IMR-90 (cell line): Measurements from ENCODE around the gene LIMS1.

Experiments
- CTCF ChIP-seq: conservative IDR thresholded peaks from 2 replicates; pipeline ENCODE4 v1.5.1; 2012; ENCODE audit warnings: mild to moderate bottlenecking, low read depth, low read length, improper control_type of control experiment
- FOS ChIP-seq: fragments of 150-350 bp; IDR thresholded peaks from 2 replicates; pipeline ENCODE4 v1.6.1; 2016; ENCODE audit warnings: low read depth, low read length
- POLR2A ChIP-seq: IDR thresholded peaks from 2 replicates; pipeline ENCODE4 v1.6.1; 2012; ENCODE audit warnings: mild to moderate bottlenecking, low read depth, low read length
- RAD21 ChIP-seq: IDR thresholded peaks from 2 replicates; pipeline ENCODE4 v1.6.1; 2012; ENCODE audit warnings: low read length, improper control_type of control experiment
- RFX5 ChIP-seq: IDR thresholded peaks from 2 replicates; pipeline ENCODE4 v1.8.0; 2012; ENCODE audit warnings: low read depth, mild to moderate bottlenecking, low read length, moderate library complexity
- SMC3 ChIP-seq: fragments of 150-350 bp; IDR thresholded peaks from 2 replicates; pipeline ENCODE4 v1.6.1; 2016; ENCODE audit warnings: low read depth, mild to moderate bottlenecking, antibody characterized with exemption, low read length, moderate library complexity
- TF ChIP-seq, protein P1 (sequence below): fragments of 150-350 bp; IDR thresholded peaks from 2 replicates; pipeline ENCODE4 v1.6.1; 2017; ENCODE audit warnings: mild to moderate bottlenecking, antibody characterized with exemption, low read length, low read depth

DNA sequence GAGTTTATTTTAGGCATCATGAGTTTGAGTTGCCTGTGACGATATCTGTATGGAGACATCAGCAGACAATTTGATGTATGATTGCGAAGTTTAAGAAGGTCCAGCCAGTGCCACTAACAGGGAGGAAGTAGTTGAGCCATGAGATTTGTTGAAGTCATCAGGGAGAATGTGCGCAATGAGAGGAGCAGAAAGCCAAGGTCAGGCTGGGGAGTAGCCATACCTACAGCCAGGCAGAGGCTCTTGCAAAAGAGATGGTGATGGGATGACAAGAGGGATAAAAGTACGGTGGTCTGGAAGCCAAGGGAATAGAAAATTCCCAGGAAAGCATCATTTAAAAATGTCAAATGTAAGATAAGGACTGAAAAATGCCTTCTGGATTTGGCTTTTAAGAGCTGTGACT, 51.2 kb downstream of the LIMS1 start:
- TF ChIP-seq POLR2A (no peak), CTCF (no peak), FOS (no peak), RFX5 (no peak), SMC3 (no peak), RAD21 (no peak)
- TF ChIP-seq, protein P1, sequence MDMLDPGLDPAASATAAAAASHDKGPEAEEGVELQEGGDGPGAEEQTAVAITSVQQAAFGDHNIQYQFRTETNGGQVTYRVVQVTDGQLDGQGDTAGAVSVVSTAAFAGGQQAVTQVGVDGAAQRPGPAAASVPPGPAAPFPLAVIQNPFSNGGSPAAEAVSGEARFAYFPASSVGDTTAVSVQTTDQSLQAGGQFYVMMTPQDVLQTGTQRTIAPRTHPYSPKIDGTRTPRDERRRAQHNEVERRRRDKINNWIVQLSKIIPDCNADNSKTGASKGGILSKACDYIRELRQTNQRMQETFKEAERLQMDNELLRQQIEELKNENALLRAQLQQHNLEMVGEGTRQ: no peak
